Endothelial cell of umbilical vein (primary cell): ENCODE results near the gene VCPKMT. TPM values are rescaled to one million over a fixed set of nuclear protein-coding genes. Genes with fewer than 3 reads are reported as not detected.

ENCODE experiments used
- BruUV-seq: library from RNA; stranded (reverse); fragments of 400-500 nt; replicated peaks from 2 replicates; lab custom pipeline; 2021; lab: Mats Ljungman, UMichigan
- CTCF ChIA-PET: fragments of 300-600, 350-600 bp; sonication (Branson Sonifier 250); formaldehyde crosslinking; loops from one replicate; lab custom pipeline; 2021; ENCODE audit warnings: antibody characterized with exemption, inconsistent platforms; lab: Charles Lee
- POLR2A ChIA-PET: fragments of 300-600, 350-600 bp; sonication (Branson Sonifier 250); formaldehyde crosslinking; loops from one replicate; lab custom pipeline; 2021; ENCODE audit warnings: antibody characterized with exemption, inconsistent platforms; lab: Charles Lee
- DNase-seq: peaks from one replicate; pipeline ENCODE4 v3.0.0-alpha.2; 2011; ENCODE audit warnings: low read depth, low spot score
- FAIRE-seq: peaks from 2 replicates; lab custom pipeline; 2011; peaks lifted over from hg19 to GRCh38; lab: Jason Lieb, UNC
- H2AFZ ChIP-seq: 2 replicates; pipeline ENCODE4 v1.6.0; 2012; ENCODE audit warnings: low read depth, low read length, control low read depth, inconsistent platforms
- H3K27ac ChIP-seq: 2 replicates; pipeline ENCODE4 v1.5.1; 2011; ENCODE audit warnings: low read depth, mild to moderate bottlenecking, control low read depth, low read length, moderate library complexity; ENCODE audit not compliant: insufficient read depth
- H3K27me3 ChIP-seq, 2 experiments: 2 replicates each; pipeline versions ENCODE4 v1.6.0 to v1.6.1; 2011; ENCODE audit warnings: low read length in 2 of 2, mixed read lengths in 1 of 2; ENCODE audit not compliant: control insufficient read depth in 2 of 2, insufficient read depth in 2 of 2
- H3K36me3 ChIP-seq, 2 experiments: 2 replicates in 1 of 2; 3 replicates in 1 of 2; pipeline ENCODE4 v1.5.1; 2011; ENCODE audit warnings: low read length in 2 of 2, mild to moderate bottlenecking in 1 of 2, moderate library complexity in 1 of 2; ENCODE audit not compliant: control insufficient read depth in 2 of 2, insufficient read depth in 2 of 2; ENCODE audit errors: extremely low read depth in 1 of 2
- H3K4me1 ChIP-seq: 3 replicates; pipeline ENCODE4 v1.5.1; 2011; ENCODE audit warnings: mild to moderate bottlenecking, low read length; ENCODE audit not compliant: control insufficient read depth, insufficient read depth; ENCODE audit errors: extremely low read depth
- H3K4me2 ChIP-seq: 2 replicates; pipeline ENCODE4 v1.6.1; 2011; ENCODE audit warnings: low read length, control low read depth, mixed read lengths; ENCODE audit not compliant: insufficient read depth
- H3K4me3 ChIP-seq, 3 experiments: fragments of 200-600 bp in 1 of 3; sonication (generic), shearing (Covaris generic) in 1 of 3; replicated peaks in 1 of 3; 2 replicates each; pipeline ENCODE4 v1.5.1; 2011 to 2016; ENCODE audit warnings: control low read depth in 3 of 3, low read length in 3 of 3, mild to moderate bottlenecking in 2 of 3, inconsistent platforms in 1 of 3, low read depth in 1 of 3, moderate library complexity in 1 of 3; ENCODE audit not compliant: insufficient read depth in 1 of 3
- H3K79me2 ChIP-seq: 2 replicates; pipeline ENCODE4 v1.6.0; 2012; ENCODE audit warnings: low read length, inconsistent platforms; ENCODE audit not compliant: control insufficient read depth, insufficient read depth
- H3K9ac ChIP-seq: replicated peaks from 2 replicates; pipeline ENCODE3; 2011; ENCODE audit warnings: low read length, control low read depth; ENCODE audit not compliant: insufficient read depth; ENCODE audit errors: extremely low read depth
- H3K9me1 ChIP-seq: replicated peaks from 3 replicates; pipeline ENCODE4 v1.6.0; 2011; ENCODE audit warnings: mild to moderate bottlenecking, low read length; ENCODE audit not compliant: control insufficient read depth, insufficient read depth; ENCODE audit errors: extremely low read depth
- H3K9me3 ChIP-seq: replicated peaks from 2 replicates; pipeline ENCODE4 v1.5.1; 2012; ENCODE audit warnings: low read length, inconsistent platforms; ENCODE audit not compliant: control insufficient read depth, insufficient read depth
- H4K20me1 ChIP-seq: replicated peaks from 2 replicates; pipeline ENCODE3; 2011; ENCODE audit warnings: mild to moderate bottlenecking, low read length; ENCODE audit not compliant: control insufficient read depth, insufficient read depth; ENCODE audit errors: extremely low read depth
- CTCF ChIP-seq, 2 donors: IDR thresholded peaks; 1 replicate in 1 of 2; 2 replicates in 1 of 2; pipeline ENCODE4 v1.5.1; 2011; ENCODE audit warnings: low read length in 2 of 2, mild to moderate bottlenecking in 2 of 2, moderate library complexity in 2 of 2, control low read depth in 1 of 2, inconsistent platforms in 1 of 2, low read depth in 1 of 2; ENCODE audit not compliant: insufficient read depth in 1 of 2; ENCODE audit errors: extremely low read depth in 1 of 2
- EZH2 ChIP-seq: IDR thresholded peaks from 2 replicates; pipeline ENCODE4 v1.6.1; 2012; ENCODE audit warnings: borderline replicate concordance, low read depth, mild to moderate bottlenecking, moderate library complexity, low read length, inconsistent platforms; ENCODE audit not compliant: severe bottlenecking
- FOS ChIP-seq: IDR thresholded peaks from 2 replicates; pipeline ENCODE4 v1.6.1; 2011; ENCODE audit warnings: mild to moderate bottlenecking, low read length, moderate library complexity, borderline replicate concordance; ENCODE audit not compliant: insufficient read depth
- JUN ChIP-seq: IDR thresholded peaks from 2 replicates; pipeline ENCODE4 v1.6.1; 2011; ENCODE audit warnings: borderline replicate concordance, low read depth; ENCODE audit not compliant: insufficient read length, insufficient read depth
- MAX ChIP-seq: IDR thresholded peaks from 2 replicates; pipeline ENCODE4 v1.6.1; 2011; ENCODE audit not compliant: insufficient read depth, insufficient read length
- MYC ChIP-seq: IDR thresholded peaks from one replicate; pipeline ENCODE4 v1.6.1; 2011; ENCODE audit warnings: mild to moderate bottlenecking, low read depth, low read length
- POLR2A ChIP-seq: IDR thresholded peaks from 2 replicates; pipeline ENCODE4 v1.6.1; 2012; ENCODE audit warnings: low read depth, mild to moderate bottlenecking, control low read depth, low read length
- POLR2AphosphoS5 ChIP-seq: IDR thresholded peaks from 2 replicates; pipeline ENCODE4 v1.6.1; 2012; ENCODE audit warnings: low read depth, mild to moderate bottlenecking, control low read depth, low read length, moderate library complexity; ENCODE audit not compliant: insufficient read depth
- dilution Hi-C: fragments of 300-500 bp; cut with MboI; formaldehyde crosslinking; loops from one replicate; pipeline ENCODE4 v1.15.0; 2019; ENCODE audit warnings: low sequenced_read_pairs; ENCODE audit not compliant: extremely low pct_ligation_motif_present
- intact Hi-C: fragments of 100-400 bp; cut with micrococcal nuclease; formaldehyde crosslinking; loops from one replicate; pipeline ENCODE4 v1.10.0; 2022
- polyA plus RNA-seq, 4 experiments: library from polyadenylated mRNA; depleted of rRNA in 3 of 4; stranded (reverse) in 3 of 4; unstranded in 1 of 4; fragments of >200 nt; gene quantifications; 2 replicates each; pipeline versions ENCODE4 v1.2.1 to v1.2.3, GENCODE V29; 2011 to 2012; ENCODE audit warnings: missing spikeins in 1 of 4
- total RNA-seq: library from RNA; stranded (reverse); gene quantifications from 2 replicates; pipeline ENCODE4 v1.2.3, GENCODE V29; 2021

The VCPKMT gene
- total and polyA plus RNA-seq, 2 donors (not counting 3 experiments of a cell fraction or from before 2014, with no cell fraction given) = 3.5 to 9.2 TPM

- H4K20me1 ChIP-seq = no peaks in the 10 kb centered on the region
- no peak for DNase-seq
- no peaks in the 10 kb centered on the region for H3K79me2 ChIP-seq
- no TSS peak for BruUV-seq
- H3K4me3 ChIP-seq = no peak overlapping the region
- dilution Hi-C loops = no loop called here
- no peak for FAIRE-seq
- no peaks in the 10 kb centered on the region for H3K4me1 ChIP-seq
- H3K27ac ChIP-seq = no peak overlapping the region
- no peak overlapping the region for H3K9ac ChIP-seq
- no peaks in the 10 kb centered on the region for H3K27me3 ChIP-seq
- intact Hi-C loops = no loop called here
- no peaks in the 10 kb centered on the region for H3K9me1 ChIP-seq
- no peak overlapping the region for H3K4me2 ChIP-seq
- no peaks in the 10 kb centered on the region for H3K9me3 ChIP-seq
- CTCF ChIA-PET = interaction anchor here (1.2 to 1.8 kb wide), 3 partner anchors 8 to 217 kb away, joined by 4 read pairs; no protein-coding TSS in a partner anchor
- POLR2A ChIA-PET = no interaction called here
- TF ChIP-seq CTCF (IDR thresholded peaks at IDR 0.05; ENCODE audit: extremely low read depth in 1 of 2, insufficient read depth in 1 of 2, low read depth in 1 of 2, low read length in 2 of 2) = no peak
- TF ChIP-seq POLR2A = no peak
- TF ChIP-seq MAX = no peak
- no peaks in the 10 kb centered on the region for H3K36me3 ChIP-seq
- H2AFZ ChIP-seq = no peak overlapping the region
These were observed 33.4 kb downstream of the VCPKMT start for GRCh38 chr14:50082784-50083466.

- no peaks in the 10 kb centered on the region for H3K27me3 ChIP-seq
- no peaks in the 10 kb centered on the region for H3K9me1 ChIP-seq
- H4K20me1 ChIP-seq = no peaks in the 10 kb centered on the region
- no TSS peak for BruUV-seq
- H3K36me3 ChIP-seq = no peaks in the 10 kb centered on the region
- H3K27ac ChIP-seq = no peak overlapping the region
- DNase-seq = no peak
- ChIA-PET POLR2A (no interaction called here), CTCF (interaction anchor here (1.1 to 1.8 kb wide), 4 partner anchors 9 to 217 kb away, joined by 4 to 5 read pairs (median 4); no protein-coding TSS in a partner anchor)
- H3K4me1 ChIP-seq = no peaks in the 10 kb centered on the region
- intact Hi-C loops = no loop called here
- H3K9ac ChIP-seq = no peak overlapping the region
- FAIRE-seq = no peak
- no peak for TF ChIP-seq MAX
- no peak for TF ChIP-seq FOS
- TF ChIP-seq JUN = no peak
- no peak for TF ChIP-seq MYC
- no peak for TF ChIP-seq POLR2AphosphoS5
- no peak for TF ChIP-seq EZH2
- no peak overlapping the region for H3K4me3 ChIP-seq
- no peak overlapping the region for H2AFZ ChIP-seq
- no peak overlapping the region for H3K4me2 ChIP-seq
- dilution Hi-C loops = no loop called here
- no peaks in the 10 kb centered on the region for H3K79me2 ChIP-seq
- H3K9me3 ChIP-seq = no peaks in the 10 kb centered on the region
These were observed 34.0 kb downstream of the VCPKMT start for GRCh38 chr14:50082308-50082742.
